Measurements from ENCODE around the gene TOP1. TPM values are rescaled to one million over a fixed set of nuclear protein-coding genes. Genes with fewer than 3 reads are reported as not detected.
A peak's percentile ranks its signal among the peaks of the same experiment; 100 is the strongest.

Gene TOP1
- total and polyA plus RNA-seq, 9 of the 15 experiments (the other 6 are each of a cell fraction or from before 2014, with no cell fraction given), result 26.4 to 127 (median 39.6) TPM

GRCh38 chr20:41051009-41051825 lies 22.6 kb downstream of the TOP1 start (continued):
- no peak for TF ChIP-seq NCOA2 (IDR thresholded peaks at IDR 0.05; ENCODE audit: partially characterized antibody in 2 of 2)
- no peak for TF ChIP-seq SMC3 (conservative IDR thresholded peaks at IDR 0.05; ENCODE audit: insufficient read depth, low read depth, low read length)
- TF ChIP-seq DMBX1 (CRISPR knock-in tag; IDR thresholded peaks at IDR 0.05; ENCODE audit: borderline replicate concordance), result no peak
- TF ChIP-seq BDP1 (IDR thresholded peaks at IDR 0.05; ENCODE audit: insufficient read depth, insufficient read length), result no peak
- TF ChIP-seq ARID3A (IDR thresholded peaks at IDR 0.05; ENCODE audit: borderline replicate concordance, low read depth, low read length), result peak; percentile 31; the same call in 1 of the 2 replicates
- no peak for TF ChIP-seq GTF3C2 (IDR thresholded peaks at IDR 0.05; ENCODE audit: borderline replicate concordance, extremely low read depth, insufficient read length)
- no peak for TF ChIP-seq PHB2 (IDR thresholded peaks at IDR 0.05; ENCODE audit: low read depth)
- no peak for TF ChIP-seq RB1 (IDR thresholded peaks at IDR 0.05; ENCODE audit: low read depth)
- TF ChIP-seq FOXK1 (CRISPR knock-in tag; IDR thresholded peaks at IDR 0.05; ENCODE audit: borderline replicate concordance), result no peak
- no peak for TF ChIP-seq ILK (tag; IDR thresholded peaks at IDR 0.05; ENCODE audit: borderline replicate concordance, low read depth)
- TF ChIP-seq MCM3 (IDR thresholded peaks at IDR 0.05), result no peak
- no peak for TF ChIP-seq ETV5 (CRISPR knock-in tag; IDR thresholded peaks at IDR 0.05; ENCODE audit: low read depth)
- TF ChIP-seq TFAP4 (CRISPR knock-in tag; IDR thresholded peaks at IDR 0.05; ENCODE audit: borderline replicate concordance), result no peak
- no peak for TF ChIP-seq U2AF2 (optimal IDR thresholded peaks at IDR 0.05; ENCODE audit: low read depth, low read length)
- TF ChIP-seq ZNF764 (CRISPR knock-in tag; IDR thresholded peaks at IDR 0.05; ENCODE audit: low read depth), result no peak
- no peak for TF ChIP-seq ZNF395 (CRISPR knock-in tag; IDR thresholded peaks at IDR 0.05)
- no peak for TF ChIP-seq GATA2 (CRISPR knock-in tag; IDR thresholded peaks at IDR 0.05)
- no peak for TF ChIP-seq POU5F1 (IDR thresholded peaks at IDR 0.05; ENCODE audit: borderline replicate concordance, low read depth, low read length, partially characterized antibody)
- TF ChIP-seq SUPT5H (IDR thresholded peaks at IDR 0.05), result no peak
- TF ChIP-seq BHLHE40 (IDR thresholded peaks at IDR 0.05; ENCODE audit: low read length), result no peak
- no peak for TF ChIP-seq TEAD1 (CRISPR knock-in tag; IDR thresholded peaks at IDR 0.05)
